Measurements from ENCODE around the gene CERK.

DNA sequence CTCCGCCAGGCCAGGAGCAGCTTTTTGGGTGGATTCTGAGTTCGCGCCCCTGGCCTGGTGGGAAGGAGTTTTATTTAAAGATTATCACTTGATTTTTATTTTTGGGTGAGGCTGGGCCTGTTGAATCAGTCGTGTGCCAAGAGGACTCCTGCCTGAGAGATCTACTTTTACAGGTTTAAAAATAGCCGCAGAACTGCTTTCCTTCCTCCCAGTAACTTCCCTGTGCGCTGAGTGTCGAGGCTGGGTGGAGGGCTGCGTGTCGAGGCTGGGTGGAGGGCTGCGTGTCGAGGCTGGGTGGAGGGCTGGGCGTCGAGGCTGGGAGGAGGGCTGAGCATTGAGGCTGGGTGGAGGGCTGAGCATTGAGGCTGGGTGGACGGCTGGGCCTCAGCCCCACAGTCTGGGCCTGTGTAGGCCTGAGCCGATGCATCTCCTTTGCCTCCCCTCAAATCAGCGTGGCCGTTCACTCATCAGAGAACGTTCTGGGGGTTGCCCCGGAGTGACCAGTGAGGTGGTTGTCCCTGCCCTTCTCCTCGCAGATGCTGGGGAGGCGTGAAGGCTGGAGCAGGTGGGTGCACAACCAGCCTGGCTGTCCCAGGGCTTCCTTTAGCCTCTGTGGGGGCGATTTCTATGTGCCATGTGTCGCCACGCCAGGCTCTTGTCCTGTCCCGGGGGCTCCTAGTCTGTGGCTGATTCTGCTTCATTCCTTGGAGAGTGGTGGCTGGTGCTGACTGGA is 87.8 kb downstream of the CERK start:
- TF ChIP-seq POLR2A (IDR thresholded peaks at IDR 0.05; ENCODE audit: low read length): no peak
- TF ChIP-seq GATA1 (IDR thresholded peaks at IDR 0.05; ENCODE audit: low read depth, low read length): no peak
